GM12878 (cell line): Measurements from ENCODE around the gene YJU2. TPM values are rescaled to one million over a fixed set of nuclear protein-coding genes. Genes with fewer than 3 reads are reported as not detected.

Experiments used
- BACH1 ChIP-seq: fragments of 450-650 bp; IDR thresholded peaks from 2 replicates; pipeline ENCODE4 v1.6.1; 2017; ENCODE audit warnings: mild to moderate bottlenecking, borderline replicate concordance
- BHLHE40 ChIP-seq, 2 experiments: fragments of 450-650 bp in 1 of 2; IDR thresholded peaks; 2 replicates each; pipeline ENCODE4 v1.6.1; 2011 to 2017; ENCODE audit warnings: low read depth in 2 of 2, borderline replicate concordance in 1 of 2, improper control_type of control experiment in 1 of 2, low read length in 1 of 2, mild to moderate bottlenecking in 1 of 2
- CTCF ChIP-seq, 3 experiments: IDR thresholded peaks in 2 of 3; conservative IDR thresholded peaks in 1 of 3; 2 replicates each; pipeline ENCODE4 v1.5.1; 2011; ENCODE audit warnings: low read depth in 3 of 3, low read length in 3 of 3, mild to moderate bottlenecking in 3 of 3, control low read depth in 2 of 3, moderate library complexity in 2 of 3, inconsistent platforms in 1 of 3, mixed read lengths in 1 of 3; ENCODE audit not compliant: control insufficient read depth in 2 of 3, insufficient read depth in 1 of 3; ENCODE audit errors: extremely low read depth in 1 of 3
- CUX1 ChIP-seq: IDR thresholded peaks from 2 replicates; pipeline ENCODE4 v1.6.1; 2012; ENCODE audit warnings: improper control_type of control experiment, low read depth, low read length; ENCODE audit not compliant: insufficient replicate concordance
- FOXM1 ChIP-seq: IDR thresholded peaks from 2 replicates; pipeline ENCODE4 v1.6.1; 2012; ENCODE audit warnings: low read depth, mild to moderate bottlenecking, inconsistent platforms, low read length, moderate library complexity
- GABPA ChIP-seq: IDR thresholded peaks from 2 replicates; pipeline ENCODE4 v1.6.1; 2014; ENCODE audit warnings: antibody characterized with exemption, low read depth, mild to moderate bottlenecking, inconsistent platforms
- HSF1 ChIP-seq: fragments of 150-350 bp; IDR thresholded peaks from 2 replicates; pipeline ENCODE4 v1.6.1; 2014; ENCODE audit warnings: mild to moderate bottlenecking, low read depth, low read length
- MEF2A ChIP-seq: IDR thresholded peaks from 2 replicates; pipeline ENCODE4 v1.6.1; 2011; ENCODE audit warnings: low read depth, mild to moderate bottlenecking, low read length, moderate library complexity; ENCODE audit not compliant: insufficient read depth
- MLLT1 ChIP-seq: fragments of 450-650 bp; IDR thresholded peaks from 2 replicates; pipeline ENCODE4 v1.6.1; 2016; ENCODE audit warnings: mild to moderate bottlenecking
- MTA3 ChIP-seq: IDR thresholded peaks from 2 replicates; pipeline ENCODE4 v1.6.1; 2012; ENCODE audit warnings: low read length, inconsistent platforms, borderline replicate concordance
- MYC ChIP-seq: IDR thresholded peaks from 2 replicates; pipeline ENCODE4 v1.6.1; 2011; ENCODE audit warnings: mild to moderate bottlenecking, low read length, moderate library complexity, inconsistent platforms; ENCODE audit not compliant: insufficient read depth, insufficient replicate concordance, insufficient read length, severe bottlenecking
- NR2C1 ChIP-seq: fragments of 450-650 bp; IDR thresholded peaks from 2 replicates; pipeline ENCODE4 v1.6.1; 2017; ENCODE audit warnings: antibody characterized with exemption, mild to moderate bottlenecking, moderate library complexity
- RAD21 ChIP-seq: IDR thresholded peaks from 2 replicates; pipeline ENCODE4 v1.6.1; 2011; ENCODE audit warnings: mild to moderate bottlenecking, low read depth, low read length, moderate library complexity; ENCODE audit not compliant: insufficient read depth
- SPI1 ChIP-seq: IDR thresholded peaks from 2 replicates; pipeline ENCODE4 v1.6.1; 2011; ENCODE audit warnings: low read depth, mild to moderate bottlenecking, low read length, moderate library complexity, borderline replicate concordance; ENCODE audit not compliant: insufficient read depth
- SRF ChIP-seq, 2 experiments: IDR thresholded peaks; 2 replicates each; pipeline ENCODE4 v1.6.1; 2011; ENCODE audit warnings: low read depth in 2 of 2, low read length in 2 of 2, mild to moderate bottlenecking in 1 of 2, moderate library complexity in 1 of 2
- WRNIP1 ChIP-seq: IDR thresholded peaks from 2 replicates; pipeline ENCODE4 v1.6.1; 2011; ENCODE audit warnings: low read depth, low read length, improper control_type of control experiment, borderline replicate concordance
- ZNF274 ChIP-seq: IDR thresholded peaks from one replicate; pipeline ENCODE4 v1.8.0; 2011; ENCODE audit not compliant: insufficient read length, insufficient read depth
- polyA plus RNA-seq, 11 experiments: library from polyadenylated mRNA; depleted of rRNA in 4 of 11; unstranded in 6 of 11; stranded (reverse) in 5 of 11; fragments of >200 nt; fragmentation: Nextera tagmentation in 4 of 11; fragmentation: Illumina TruSeq in 1 of 11; extraction: Ambion mirVana in 4 of 11; extraction: Trizol in 1 of 11; gene quantifications; 1 replicate in 1 of 11; 2 replicates in 10 of 11; pipeline versions ENCODE4 v1.2.1 to v1.2.3, GENCODE V29; 2011 to 2016; ENCODE audit warnings: inconsistent platforms in 2 of 11, missing spikeins in 2 of 11, low read depth in 1 of 11
- total RNA-seq, 4 experiments: library from RNA; depleted of rRNA in 3 of 4; stranded (reverse); fragments of >200 nt in 3 of 4; fragmentation: Illumina TruSeq in 1 of 4; extraction: Trizol in 1 of 4; gene quantifications; 2 replicates each; pipeline versions ENCODE4 v1.2.1 to v1.2.3, GENCODE V29; 2013 to 2021

YJU2 gene
- total and polyA plus RNA-seq, 10 of the 15 experiments (the other 5 are each of a cell fraction or from before 2014, with no cell fraction given) = 0.26 to 40.7 (median 23.8) TPM

GRCh38 chr19:4267101-4267900, 20.4 kb downstream of the YJU2 start (continued):
- TF ChIP-seq MTA3 = no peak
- no peak for TF ChIP-seq WRNIP1
- no peak for TF ChIP-seq GABPA
- no peak for TF ChIP-seq MLLT1
- no peak for TF ChIP-seq NR2C1
- TF ChIP-seq ZNF274 = no peak
- peak; percentile 64 to 80 (median 73) for TF ChIP-seq CTCF (IDR thresholded peaks at IDR 0.05 in 2 of 3, conservative IDR thresholded peaks at IDR 0.05 in 1 of 3; ENCODE audit: control insufficient read depth in 2 of 3, extremely low read depth in 1 of 3, insufficient read depth in 1 of 3, low read depth in 3 of 3, low read length in 3 of 3)
- no peak for TF ChIP-seq MYC
- TF ChIP-seq CUX1 = no peak
- TF ChIP-seq FOXM1 = no peak
- TF ChIP-seq RAD21 = peak; percentile 80
- TF ChIP-seq HSF1 = no peak
- no peak; the same call in 1 of the 2 replicates for TF ChIP-seq BACH1
- no peak for TF ChIP-seq SRF (IDR thresholded peaks at IDR 0.05; ENCODE audit: low read depth in 2 of 2, low read length in 2 of 2)
- TF ChIP-seq SPI1 = no peak
- TF ChIP-seq BHLHE40 (IDR thresholded peaks at IDR 0.05; ENCODE audit: borderline replicate concordance in 1 of 2, low read depth in 2 of 2, low read length in 1 of 2) = 0 out of 4 replicates have a peak, but pooled peaks of 1 of the 2 experiments have one; percentile 6
- TF ChIP-seq MEF2A = no peak
